ENCODE data around the gene FMNL3. TPM values are rescaled to one million over a fixed set of nuclear protein-coding genes. Genes with fewer than 3 reads are reported as not detected.

The FMNL3 gene
- total RNA-seq, 1 donor, result 24.6 TPM

DNA sequence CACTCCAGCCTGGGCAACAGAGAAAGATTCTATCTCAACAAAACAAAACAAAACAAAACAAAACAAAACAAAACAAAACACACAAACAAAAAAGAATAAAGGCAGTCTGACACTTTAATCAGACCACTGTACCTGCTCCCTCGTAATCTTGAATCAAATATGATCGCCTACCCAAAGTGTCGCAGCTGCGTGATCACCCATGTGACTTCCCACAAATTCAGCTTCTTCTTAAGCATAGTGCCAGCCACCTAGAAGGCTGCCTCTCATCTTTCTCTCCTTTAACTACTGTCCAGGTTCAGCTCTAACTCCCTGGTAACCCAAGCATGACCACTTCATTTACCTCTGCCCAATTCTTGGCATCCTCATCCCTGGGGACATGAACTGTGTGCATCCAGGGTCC, 37.4 kb downstream of the FMNL3 start:
- Histone ChIP-seq H3K79me2 (ENCODE audit: insufficient read depth, low read length) (peaks cover 73% of the 10 kb centered on the region), H2AFZ (ENCODE audit: low read length) (no peak overlapping the region), H3K9me3 (ENCODE audit: low read depth, low read length) (no peaks in the 10 kb centered on the region), H4K20me1 (ENCODE audit: insufficient read depth, low read length) (no peaks in the 10 kb centered on the region), H3K36me3 (ENCODE audit: insufficient read depth, low read length) (no peaks in the 10 kb centered on the region), H3K4me2 (ENCODE audit: insufficient read depth, low read length) (no peak overlapping the region), H3K4me1 (ENCODE audit: insufficient read depth, low read length) (peaks cover 52% of the 10 kb centered on the region), H3K27ac (ENCODE audit: low read depth, low read length) (no peak overlapping the region), H3K4me3 (ENCODE audit: insufficient read depth, low read length) (no peak overlapping the region), H3K27me3 (ENCODE audit: insufficient read depth, low read length) (no peaks in the 10 kb centered on the region)
- no peak for DNase-seq (ENCODE audit: insufficient read length, low spot score, missing footprints)
- TF ChIP-seq CTCF (IDR thresholded peaks at IDR 0.05; ENCODE audit: extremely low read depth, low read depth, low read length), result no peak

GRCh38 chr12:49667325-49668090, 39.7 kb downstream of the FMNL3 start:
- Histone ChIP-seq H3K4me2 (ENCODE audit: insufficient read depth, low read length) (no peak overlapping the region), H3K9me3 (ENCODE audit: low read depth, low read length) (no peaks in the 10 kb centered on the region), H4K20me1 (ENCODE audit: insufficient read depth, low read length) (no peaks in the 10 kb centered on the region), H3K4me3 (ENCODE audit: insufficient read depth, low read length) (no peak overlapping the region), H3K36me3 (ENCODE audit: insufficient read depth, low read length) (peaks cover 2% of the 10 kb centered on the region), H3K27ac (ENCODE audit: low read depth, low read length) (peak overlapping the region; percentile 0), H3K27me3 (ENCODE audit: insufficient read depth, low read length) (no peaks in the 10 kb centered on the region), H3K79me2 (ENCODE audit: insufficient read depth, low read length) (peaks cover 72% of the 10 kb centered on the region), H3K4me1 (ENCODE audit: insufficient read depth, low read length) (peaks cover 49% of the 10 kb centered on the region), H2AFZ (ENCODE audit: low read length) (no peak overlapping the region)
- DNase-seq (ENCODE audit: insufficient read length, low spot score, missing footprints), result no peak
- no peak for TF ChIP-seq CTCF (IDR thresholded peaks at IDR 0.05; ENCODE audit: extremely low read depth, low read depth, low read length)

DNA sequence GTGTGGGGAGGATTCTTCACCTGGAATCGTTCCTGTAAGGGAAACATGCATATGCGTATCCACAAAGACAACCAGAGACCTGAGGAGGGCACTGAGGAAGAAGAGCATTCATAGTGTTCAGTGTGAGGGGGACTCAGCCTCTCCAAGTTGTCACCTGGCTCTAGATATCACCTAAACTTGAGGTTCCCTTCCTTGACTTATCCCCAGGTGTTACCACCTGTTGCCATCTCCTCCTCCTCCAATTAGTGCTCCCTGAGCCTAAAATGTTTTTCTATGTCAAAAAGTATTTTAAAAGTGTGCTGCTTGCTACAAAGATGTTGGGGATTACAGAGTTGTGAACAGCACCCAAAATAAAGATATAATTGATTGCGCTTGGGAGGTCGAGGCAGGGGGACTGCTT, 41.0 kb downstream of the FMNL3 start:
- no peak for DNase-seq (ENCODE audit: insufficient read length, low spot score, missing footprints)
- peaks cover 15% of the 10 kb centered on the region for H3K36me3 ChIP-seq (ENCODE audit: insufficient read depth, low read length)
- no peaks in the 10 kb centered on the region for H3K27me3 ChIP-seq (ENCODE audit: insufficient read depth, low read length)
- no peak overlapping the region for H3K4me3 ChIP-seq (ENCODE audit: insufficient read depth, low read length)
- no peak for TF ChIP-seq CTCF (IDR thresholded peaks at IDR 0.05; ENCODE audit: extremely low read depth, low read depth, low read length)
- H4K20me1 ChIP-seq (ENCODE audit: insufficient read depth, low read length), result no peaks in the 10 kb centered on the region
- peaks cover 65% of the 10 kb centered on the region for H3K79me2 ChIP-seq (ENCODE audit: insufficient read depth, low read length)
- no peak overlapping the region for H2AFZ ChIP-seq (ENCODE audit: low read length)
- H3K27ac ChIP-seq (ENCODE audit: low read depth, low read length), result peak overlapping the region; percentile 9
- no peak overlapping the region for H3K4me2 ChIP-seq (ENCODE audit: insufficient read depth, low read length)
- peaks cover 40% of the 10 kb centered on the region for H3K4me1 ChIP-seq (ENCODE audit: insufficient read depth, low read length)
- no peaks in the 10 kb centered on the region for H3K9me3 ChIP-seq (ENCODE audit: low read depth, low read length)

DNA sequence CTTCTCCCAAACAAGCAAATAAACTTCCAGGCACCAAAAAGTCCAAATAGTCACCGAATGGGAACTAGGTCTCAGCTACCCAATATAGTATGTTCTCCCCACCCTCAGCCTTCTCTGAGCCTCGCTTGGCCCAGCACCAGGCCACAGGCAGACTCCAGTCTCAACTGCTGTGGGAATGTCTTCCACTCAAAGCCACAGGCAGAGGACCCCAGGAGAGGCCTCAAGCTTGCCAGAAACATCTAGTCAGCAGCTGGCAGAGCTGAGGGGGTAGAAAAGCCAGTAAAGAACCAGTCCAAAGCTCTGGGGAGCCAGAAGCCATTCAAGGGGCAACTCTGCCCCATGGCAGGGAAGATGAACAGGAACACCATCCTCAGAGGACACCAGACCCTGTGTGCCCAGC, 41.8 kb downstream of the FMNL3 start:
- no peak for TF ChIP-seq CTCF (IDR thresholded peaks at IDR 0.05; ENCODE audit: extremely low read depth, low read depth, low read length)
- peaks cover 57% of the 10 kb centered on the region for H3K79me2 ChIP-seq (ENCODE audit: insufficient read depth, low read length)

More for the DNA sequence above, 41.8 kb downstream of the FMNL3 start:
- Histone ChIP-seq H3K27me3 (ENCODE audit: insufficient read depth, low read length) (no peaks in the 10 kb centered on the region), H3K27ac (ENCODE audit: low read depth, low read length) (peak overlapping the region; percentile 9), H3K36me3 (ENCODE audit: insufficient read depth, low read length) (peaks cover 21% of the 10 kb centered on the region), H3K4me2 (ENCODE audit: insufficient read depth, low read length) (no peak overlapping the region), H3K4me1 (ENCODE audit: insufficient read depth, low read length) (peaks cover 40% of the 10 kb centered on the region), H4K20me1 (ENCODE audit: insufficient read depth, low read length) (no peaks in the 10 kb centered on the region), H3K4me3 (ENCODE audit: insufficient read depth, low read length) (no peak overlapping the region), H2AFZ (ENCODE audit: low read length) (no peak overlapping the region), H3K9me3 (ENCODE audit: low read depth, low read length) (no peaks in the 10 kb centered on the region)
- no peak for DNase-seq (ENCODE audit: insufficient read length, low spot score, missing footprints)
